ENCODE measurements around the gene LAMA3. TPM values are rescaled to one million over a fixed set of nuclear protein-coding genes. Genes with fewer than 3 reads are reported as not detected.

LAMA3 gene
- total and polyA plus RNA-seq, 10 donors: 1.3 to 7.1 (median 3.0) TPM

DNA sequence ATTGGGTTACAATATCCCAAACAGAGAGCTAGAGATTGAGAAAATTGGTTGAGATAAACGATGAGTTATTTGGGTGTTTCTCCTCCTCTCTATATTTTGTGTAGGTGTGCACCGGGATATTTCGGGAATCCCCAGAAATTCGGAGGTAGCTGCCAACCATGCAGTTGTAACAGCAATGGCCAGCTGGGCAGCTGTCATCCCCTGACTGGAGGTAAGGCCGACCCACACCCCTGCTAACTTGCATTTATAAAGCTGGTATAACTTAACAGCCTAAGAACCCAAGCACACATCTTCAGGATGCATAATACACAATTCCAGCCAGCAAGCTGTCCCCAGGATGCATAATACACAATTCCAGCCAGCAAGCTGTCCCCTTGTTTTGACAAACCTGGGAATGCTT is 200.7 kb downstream of the LAMA3 start:
- 78 to 97% (median 91%) methylated on average over 5 of the region's 5 CpGs for WGBS, 5 donors
- no peaks in the 10 kb centered on the region for H3K9me3 ChIP-seq
- H3K27ac ChIP-seq: no peak overlapping the region

DNA sequence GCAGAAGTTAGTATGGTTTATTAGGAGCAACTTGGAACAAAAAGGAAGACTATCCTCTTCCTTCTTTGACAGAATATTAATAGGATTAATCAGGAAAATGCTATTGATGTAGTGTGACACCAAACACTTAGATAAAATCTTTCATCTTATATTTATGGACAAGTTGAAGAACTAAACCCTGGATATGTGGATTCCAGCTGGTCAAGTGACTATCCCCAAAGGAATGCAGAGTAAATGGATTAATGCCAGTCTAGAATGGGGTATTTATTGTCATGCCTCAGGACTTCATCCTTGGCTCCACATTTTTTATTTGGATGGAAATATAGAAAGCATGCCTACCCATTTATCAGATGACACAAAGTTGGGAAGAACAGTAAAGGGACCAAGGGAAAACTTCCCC is 201.3 kb downstream of the LAMA3 start:
- intact Hi-C loops (cut with DNase I; ENCODE audit: low total_unique reads): no loop called here
- TF ChIP-seq, protein P1, sequence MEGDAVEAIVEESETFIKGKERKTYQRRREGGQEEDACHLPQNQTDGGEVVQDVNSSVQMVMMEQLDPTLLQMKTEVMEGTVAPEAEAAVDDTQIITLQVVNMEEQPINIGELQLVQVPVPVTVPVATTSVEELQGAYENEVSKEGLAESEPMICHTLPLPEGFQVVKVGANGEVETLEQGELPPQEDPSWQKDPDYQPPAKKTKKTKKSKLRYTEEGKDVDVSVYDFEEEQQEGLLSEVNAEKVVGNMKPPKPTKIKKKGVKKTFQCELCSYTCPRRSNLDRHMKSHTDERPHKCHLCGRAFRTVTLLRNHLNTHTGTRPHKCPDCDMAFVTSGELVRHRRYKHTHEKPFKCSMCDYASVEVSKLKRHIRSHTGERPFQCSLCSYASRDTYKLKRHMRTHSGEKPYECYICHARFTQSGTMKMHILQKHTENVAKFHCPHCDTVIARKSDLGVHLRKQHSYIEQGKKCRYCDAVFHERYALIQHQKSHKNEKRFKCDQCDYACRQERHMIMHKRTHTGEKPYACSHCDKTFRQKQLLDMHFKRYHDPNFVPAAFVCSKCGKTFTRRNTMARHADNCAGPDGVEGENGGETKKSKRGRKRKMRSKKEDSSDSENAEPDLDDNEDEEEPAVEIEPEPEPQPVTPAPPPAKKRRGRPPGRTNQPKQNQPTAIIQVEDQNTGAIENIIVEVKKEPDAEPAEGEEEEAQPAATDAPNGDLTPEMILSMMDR (IDR thresholded peaks at IDR 0.05 in 8 of 11, conservative IDR thresholded peaks at IDR 0.05 in 3 of 11): no peak
- TF ChIP-seq POLR2AphosphoS5 (IDR thresholded peaks at IDR 0.05) (no peak), POLR2A (IDR thresholded peaks at IDR 0.05) (no peak)
- DNase-seq: no peak

More for the DNA sequence above, 200.7 kb downstream of the LAMA3 start:
- no peak for DNase-seq
- TF ChIP-seq POLR2AphosphoS5 (IDR thresholded peaks at IDR 0.05): no peak
- Histone ChIP-seq H3K36me3 (no peaks in the 10 kb centered on the region), H3K4me1 (peaks cover 0 to 16% (median 9%) of the 10 kb centered on the region in 6 donors), H3K4me3 (no peak overlapping the region), H3K27me3 (replicated peaks in 1 of 7) (no peaks in the 10 kb centered on the region)
- intact Hi-C loops (cut with DNase I; ENCODE audit: low total_unique reads): no loop called here

GRCh38 chr18:23893653-23894052 is 204.4 kb downstream of the LAMA3 start:
- 81 to 96% (median 96%) methylated on average over 5 of the region's 5 CpGs for WGBS, 5 donors
- Histone ChIP-seq H3K4me3 (no peak overlapping the region), H3K27ac (no peak overlapping the region), H3K4me1 (no peaks in the 10 kb centered on the region), H3K27me3 (replicated peaks in 1 of 7) (no peaks in the 10 kb centered on the region), H3K36me3 (no peaks in the 10 kb centered on the region), H3K9me3 (no peaks in the 10 kb centered on the region)
- DNase-seq: no peak
- intact Hi-C loops (cut with DNase I; ENCODE audit: low total_unique reads): no loop called here
- no peak for TF ChIP-seq POLR2AphosphoS5 (IDR thresholded peaks at IDR 0.05)

More for the DNA sequence above, 201.3 kb downstream of the LAMA3 start:
- Histone ChIP-seq H3K27me3 (replicated peaks in 1 of 7) (no peaks in the 10 kb centered on the region), H3K9me3 (no peaks in the 10 kb centered on the region), H3K4me3 (no peak overlapping the region), H3K27ac (no peak overlapping the region), H3K36me3 (no peaks in the 10 kb centered on the region), H3K4me1 (peaks cover 0 to 12% (median 5%) of the 10 kb centered on the region in 6 donors)

GRCh38 chr18:23894661-23895175 is 205.5 kb downstream of the LAMA3 start:
- DNase-seq: no peak
- no peaks in the 10 kb centered on the region for H3K9me3 ChIP-seq
- 90 to 96% (median 92%) methylated on average over 14 of the region's 14 CpGs for WGBS, 5 donors

DNA sequence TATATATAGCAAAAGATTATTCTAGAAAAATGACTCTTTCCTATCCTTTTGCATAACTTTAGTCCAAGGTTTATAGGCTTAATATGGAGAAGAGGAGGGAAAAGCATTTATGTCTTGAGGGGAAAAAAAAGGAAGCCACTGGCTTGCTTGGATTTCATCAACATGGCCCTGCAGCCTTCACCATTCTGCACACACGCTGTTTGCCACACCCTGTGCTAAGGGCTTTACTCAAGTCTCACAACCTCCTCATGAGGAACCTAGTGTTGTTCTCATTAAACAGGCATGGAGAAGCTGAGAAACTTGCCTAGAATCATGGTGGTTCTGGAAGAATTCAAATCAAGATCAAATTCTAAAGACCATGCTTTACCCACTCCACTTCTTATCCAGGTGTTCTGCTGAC is 208.0 kb downstream of the LAMA3 start:
- H3K36me3 ChIP-seq: no peaks in the 10 kb centered on the region
- no peak for DNase-seq
- TF ChIP-seq, protein P1 (IDR thresholded peaks at IDR 0.05 in 8 of 11, conservative IDR thresholded peaks at IDR 0.05 in 3 of 11): no peak
- TF ChIP-seq POLR2AphosphoS5 (IDR thresholded peaks at IDR 0.05) (no peak), POLR2A (IDR thresholded peaks at IDR 0.05) (no peak)
- H3K27ac ChIP-seq: no peak overlapping the region
- H3K4me3 ChIP-seq: no peak overlapping the region
- 41 to 85% (median 81%) methylated on average over 1 of the region's 1 CpG for WGBS, 5 donors
- intact Hi-C loops (cut with DNase I; ENCODE audit: low total_unique reads): no loop called here
- no peaks in the 10 kb centered on the region for H3K9me3 ChIP-seq
- H3K4me1 ChIP-seq: peaks cover 0 to 11% (median 6%) of the 10 kb centered on the region in 6 donors
- H3K27me3 ChIP-seq (replicated peaks in 1 of 7): no peaks in the 10 kb centered on the region

More at GRCh38 chr18:23894661-23895175, 205.5 kb downstream of the LAMA3 start:
- Histone ChIP-seq H3K36me3 (no peaks in the 10 kb centered on the region), H3K27me3 (replicated peaks in 1 of 7) (no peaks in the 10 kb centered on the region), H3K27ac (no peak overlapping the region), H3K4me3 (no peak overlapping the region), H3K4me1 (no peaks in the 10 kb centered on the region)
- no peak for TF ChIP-seq POLR2AphosphoS5 (IDR thresholded peaks at IDR 0.05)
- TF ChIP-seq, protein P1 (IDR thresholded peaks at IDR 0.05 in 8 of 11, conservative IDR thresholded peaks at IDR 0.05 in 3 of 11): no peak
- no peak for TF ChIP-seq POLR2A (IDR thresholded peaks at IDR 0.05)
- intact Hi-C loops (cut with DNase I; ENCODE audit: low total_unique reads): no loop called here

Measured in spleen (tissue), 11 donors.